NCI-H1694 treated with DMSO at 0.1 percent for 48 hours (cell line): ENCODE measurements around the gene RUBCN.
"Not testable (repeated sequence)": the region's sequence is repeated elsewhere in the genome, so short reads cannot be mapped to it uniquely, and the experiment has no call there.

Experiments
- DNase-seq: peaks from one replicate; lab custom pipeline; 2025; lab: John Stamatoyannopoulos, UW

RUBCN gene

DNA sequence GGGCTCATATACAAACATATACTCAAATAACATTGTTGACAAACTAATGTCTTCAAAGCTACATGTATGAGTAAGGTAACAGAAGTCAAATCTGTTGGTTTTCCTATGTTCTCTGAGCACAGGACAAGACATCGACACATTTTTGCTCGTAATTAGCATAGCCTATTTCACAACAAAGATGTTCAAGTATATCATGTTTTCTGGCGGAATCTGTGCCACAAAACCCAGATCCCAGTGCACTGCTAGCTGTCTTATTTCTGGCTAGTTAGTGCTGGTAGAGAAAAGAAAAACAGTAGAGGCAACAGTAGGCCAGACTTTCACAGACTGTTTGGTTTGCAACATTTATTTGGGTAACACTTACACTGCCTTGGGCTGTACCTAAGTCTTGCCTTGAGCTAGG, 51.2 kb downstream of the RUBCN start:
- no peak for DNase-seq

- DNase-seq = no peak
These were observed 53.5 kb downstream of the RUBCN start for GRCh38 chr3:197683191-197683590.

DNA sequence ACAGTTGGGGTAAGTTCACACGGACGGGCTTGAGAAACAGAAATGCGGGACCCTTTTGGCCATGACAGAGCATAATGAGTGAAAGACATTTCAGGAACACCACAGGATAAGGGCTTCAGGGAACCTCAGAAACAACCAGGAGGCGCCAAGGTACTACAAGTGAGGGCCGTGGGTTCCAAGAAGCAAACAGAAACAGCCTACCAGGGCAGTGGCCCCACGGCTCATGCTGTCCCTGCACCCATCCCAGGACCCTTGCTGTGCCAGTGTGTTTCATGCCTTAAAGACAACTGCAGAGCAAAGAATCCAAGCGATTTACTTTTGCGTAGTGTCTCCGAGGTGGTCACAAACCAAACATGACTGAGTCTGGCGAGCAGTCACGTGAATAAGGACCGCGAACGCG, 54.0 kb downstream of the RUBCN start:
- DNase-seq = no peak

DNA sequence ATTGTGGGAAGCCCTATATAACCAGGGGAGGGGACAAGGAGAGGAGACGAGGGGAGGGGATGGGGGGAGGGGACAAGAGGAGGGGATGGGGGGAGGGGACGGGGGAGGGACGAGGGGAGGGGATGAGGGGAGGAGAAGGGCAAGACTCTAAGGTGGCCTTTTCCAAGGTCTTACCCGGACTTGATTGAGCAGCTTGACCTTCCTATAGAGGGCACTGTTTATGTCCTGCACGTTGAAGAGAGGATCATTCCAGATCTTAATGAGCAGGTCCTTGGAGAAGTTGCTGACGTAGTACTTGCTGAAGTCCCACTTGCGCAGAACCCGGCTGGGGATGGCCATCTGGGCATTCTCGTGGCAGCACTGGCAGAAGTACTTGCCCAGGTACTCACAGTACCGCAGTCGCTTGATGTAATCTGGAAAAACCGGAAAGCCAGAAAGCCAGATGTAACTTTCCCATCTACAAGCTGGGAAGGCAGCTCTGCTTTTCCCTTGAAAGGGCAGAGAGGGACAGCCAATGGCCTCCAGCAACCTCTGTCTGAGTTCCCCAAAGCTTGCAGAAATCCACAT, 55.7 kb downstream of the RUBCN start:
- no peak for DNase-seq

- no peak for DNase-seq
These were observed 60.8 kb downstream of the RUBCN start for GRCh38 chr3:197675951-197676350.

DNA sequence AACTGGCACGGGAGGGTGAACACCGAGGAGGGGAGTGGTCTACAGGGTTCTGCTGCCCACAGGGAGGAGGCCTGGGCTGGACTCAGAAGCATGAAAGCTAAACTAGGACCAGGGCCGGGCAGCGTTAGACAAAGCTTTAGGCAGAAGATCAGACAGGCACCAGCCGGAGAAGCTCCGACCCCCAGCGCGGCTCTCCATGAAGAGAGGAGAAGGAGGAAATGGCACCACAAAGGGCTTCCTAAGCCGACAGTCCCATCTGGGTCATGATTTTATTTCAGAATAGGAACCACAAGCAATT, 61.2 kb downstream of the RUBCN start:
- DNase-seq = no peak

- no peak for DNase-seq
These were observed 61.8 kb downstream of the RUBCN start for GRCh38 chr3:197674741-197675562.

GRCh38 chr3:197673170-197673569, 63.5 kb downstream of the RUBCN start:
- no peak for DNase-seq

- DNase-seq = no peak
These were observed 66.3 kb downstream of the RUBCN start for GRCh38 chr3:197670361-197670760.

GRCh38 chr3:197667968-197668367, 68.7 kb downstream of the RUBCN start:
- no peak for DNase-seq

DNA sequence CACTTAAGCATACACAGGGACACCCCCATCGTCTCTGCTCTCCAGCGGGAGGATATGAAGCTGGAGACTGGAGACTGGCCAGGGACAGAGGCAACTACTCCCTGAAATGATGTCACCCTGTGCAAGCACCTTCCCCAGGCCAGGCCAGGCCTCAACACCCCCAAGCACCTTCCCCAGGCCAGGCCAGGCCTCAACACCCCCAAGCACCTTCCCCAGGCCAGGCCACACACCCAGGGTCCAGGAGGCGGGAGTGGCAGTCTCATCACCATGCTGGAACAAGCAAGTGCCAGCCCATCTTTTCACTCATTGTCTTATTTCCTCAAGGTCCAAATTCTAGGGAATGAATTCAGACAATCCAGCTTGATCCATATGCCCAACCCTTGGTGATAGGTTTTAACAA, 69.4 kb downstream of the RUBCN start:
- not testable (repeated sequence) for DNase-seq

GRCh38 chr3:197666221-197666842, 70.4 kb downstream of the RUBCN start:
- DNase-seq = not testable (repeated sequence)

DNA sequence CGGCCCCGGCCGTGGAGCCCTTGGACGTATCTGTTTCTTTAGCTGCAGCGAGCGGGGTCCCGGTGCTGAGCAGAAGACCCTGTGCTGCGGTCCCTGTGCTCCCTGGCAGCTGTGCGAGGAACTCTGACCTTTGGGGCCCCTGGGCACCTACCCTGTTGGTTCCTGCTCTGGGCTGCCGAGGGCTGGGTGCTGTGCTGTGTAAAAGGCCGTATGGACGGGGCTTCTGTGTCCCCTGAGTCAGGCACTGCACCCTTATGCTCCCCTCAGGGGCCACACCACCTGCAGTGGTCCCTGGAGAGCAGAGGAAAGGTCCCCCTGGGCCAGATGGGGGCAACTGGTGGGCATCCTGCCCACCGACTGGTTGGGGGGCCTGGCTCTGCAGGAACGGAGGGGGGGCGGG, 71.2 kb downstream of the RUBCN start:
- not testable (repeated sequence) for DNase-seq

GRCh38 chr3:197665142-197665491, 71.6 kb downstream of the RUBCN start:
- not testable (repeated sequence) for DNase-seq

DNA sequence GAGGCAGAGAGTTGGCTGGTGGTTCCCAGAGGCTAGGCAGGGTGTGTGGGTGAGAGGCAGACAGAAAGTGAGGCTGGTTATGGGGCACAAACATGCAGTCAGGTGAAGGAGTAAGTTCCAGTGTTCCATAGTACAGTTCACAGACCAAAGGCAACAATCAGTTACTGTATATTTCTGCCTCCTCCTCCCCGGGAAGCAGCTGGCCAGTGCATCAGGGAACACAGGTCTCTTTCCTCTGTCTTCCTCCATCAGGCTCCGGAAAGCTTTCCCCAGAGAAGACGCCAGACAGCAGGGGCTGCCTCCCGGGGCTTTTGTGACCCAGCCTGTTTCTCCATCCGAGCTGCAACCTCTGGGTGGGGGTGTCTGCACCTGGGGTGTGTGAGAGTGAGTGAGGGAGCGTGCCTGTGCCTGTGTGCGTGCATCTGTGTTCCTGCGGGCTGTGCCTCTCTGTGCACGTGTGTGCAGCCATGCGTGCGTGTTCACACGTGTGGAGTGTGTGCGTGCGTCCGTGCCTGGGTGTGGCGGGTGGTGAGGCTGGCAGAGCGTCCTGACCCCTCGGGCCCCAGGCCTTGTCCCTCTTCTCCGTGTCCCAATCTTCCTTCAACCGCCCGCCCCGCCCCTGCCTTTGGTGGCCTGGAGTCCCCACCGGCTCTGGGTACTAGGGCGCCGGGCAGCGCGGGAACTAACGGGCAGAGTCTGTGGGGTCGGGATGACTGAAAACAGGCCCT, 72.1 kb downstream of the RUBCN start:
- not testable (repeated sequence) for DNase-seq

DNA sequence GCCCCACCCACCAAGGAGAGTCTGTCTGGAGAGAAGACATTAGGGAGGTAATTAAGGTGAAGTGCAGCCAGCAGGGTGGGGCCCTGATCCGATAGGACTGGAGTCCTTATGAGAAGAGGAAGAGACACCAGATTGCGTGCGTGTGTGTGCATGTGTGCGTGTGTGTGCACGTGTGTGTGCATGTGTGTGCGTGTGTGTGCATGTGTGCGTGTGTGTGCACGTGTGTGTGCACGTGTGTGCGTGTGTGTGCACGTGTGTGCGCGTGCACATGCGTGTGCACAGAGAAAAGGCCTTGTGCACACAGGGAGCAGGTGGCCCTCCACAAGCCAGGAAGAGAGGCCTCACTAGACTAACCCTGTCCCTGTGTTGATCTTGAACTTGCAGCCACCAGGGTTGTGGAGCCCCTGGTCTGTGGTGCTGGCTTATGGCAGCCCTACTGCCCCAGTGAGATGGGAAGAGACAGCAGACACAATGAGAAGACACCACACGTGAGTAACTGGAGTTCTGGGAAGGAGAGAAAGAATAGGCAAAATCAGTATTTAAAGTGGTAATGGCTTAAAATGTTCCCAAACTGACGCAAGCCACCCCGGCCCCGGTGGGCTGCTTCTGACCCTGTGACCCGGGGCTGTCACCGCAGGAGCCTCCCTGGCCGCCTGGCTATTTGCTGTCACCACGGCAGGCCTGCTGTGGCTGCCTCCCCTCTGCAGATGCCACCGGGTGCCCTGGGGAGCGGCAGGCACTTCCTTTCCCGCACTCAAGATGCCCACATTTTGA, 73.2 kb downstream of the RUBCN start:
- DNase-seq = not testable (repeated sequence)

DNA sequence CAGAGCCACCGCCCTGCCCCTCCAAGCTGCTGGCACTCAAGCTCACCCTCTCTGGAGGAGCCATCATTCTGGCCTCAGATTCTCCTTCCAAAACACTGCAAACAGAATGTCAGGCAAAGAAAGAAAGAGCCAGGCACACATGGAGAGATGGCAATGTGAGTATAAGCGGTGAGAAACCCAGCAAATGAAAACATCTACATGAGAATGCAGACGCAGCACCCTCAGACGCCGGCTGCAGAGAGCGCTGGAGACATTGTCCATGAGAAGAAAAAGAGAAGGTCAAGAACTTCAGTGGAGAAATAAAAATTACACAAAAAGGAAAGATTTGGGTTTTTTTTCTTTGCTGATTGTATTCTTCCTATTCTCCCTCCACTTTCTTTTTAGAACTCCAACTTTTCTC, 74.4 kb downstream of the RUBCN start:
- DNase-seq = not testable (repeated sequence)

DNA sequence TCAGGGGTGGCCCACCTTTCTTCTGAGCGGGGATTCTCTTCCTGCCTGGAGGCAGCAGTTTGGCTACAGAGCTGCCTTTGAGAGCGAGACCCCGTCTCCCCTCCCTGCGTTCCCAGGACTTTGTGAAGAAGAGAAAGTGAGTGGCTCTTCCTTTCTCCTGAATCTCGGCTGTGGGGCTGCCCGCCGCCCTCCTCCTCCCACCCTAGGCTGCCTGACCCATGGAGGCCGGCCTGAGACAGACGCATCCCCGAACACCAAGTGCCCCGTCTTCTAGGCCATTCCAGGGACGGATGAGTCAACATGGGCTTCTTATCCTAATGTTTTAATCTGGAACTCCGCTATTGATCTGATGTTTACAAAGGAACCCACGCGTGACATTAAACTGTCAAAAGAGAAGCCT, 74.8 kb downstream of the RUBCN start:
- not testable (repeated sequence) for DNase-seq

DNA sequence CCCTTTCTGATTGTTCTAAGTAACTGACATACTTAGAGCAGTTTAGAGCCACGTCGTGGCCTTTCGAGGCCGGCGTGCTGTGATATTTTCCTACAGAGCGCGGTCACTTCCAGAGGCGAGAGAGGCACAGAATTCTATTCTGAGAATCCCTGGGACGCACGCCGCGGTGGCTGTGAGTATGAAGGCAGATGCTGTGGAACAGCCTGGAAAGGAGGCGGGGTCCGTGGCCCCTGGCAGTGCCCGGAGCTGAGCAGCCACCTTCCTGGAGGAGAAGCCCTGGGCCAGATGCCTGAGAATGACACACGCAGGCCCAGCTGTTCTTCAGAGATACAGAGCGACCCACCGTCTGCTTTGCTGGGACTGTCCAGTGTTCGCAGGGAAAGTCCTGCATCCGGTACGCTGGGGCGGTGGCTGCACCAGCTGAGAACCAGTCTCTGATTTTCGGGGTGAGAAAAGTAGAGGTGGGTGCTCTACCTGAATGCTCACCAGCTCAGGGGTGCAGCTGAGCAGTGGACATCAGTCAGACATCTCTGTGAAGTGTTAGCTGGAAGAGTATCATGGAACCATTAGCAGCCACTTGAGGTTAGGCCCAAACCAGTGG, 75.4 kb downstream of the RUBCN start:
- DNase-seq = not testable (repeated sequence)

DNA sequence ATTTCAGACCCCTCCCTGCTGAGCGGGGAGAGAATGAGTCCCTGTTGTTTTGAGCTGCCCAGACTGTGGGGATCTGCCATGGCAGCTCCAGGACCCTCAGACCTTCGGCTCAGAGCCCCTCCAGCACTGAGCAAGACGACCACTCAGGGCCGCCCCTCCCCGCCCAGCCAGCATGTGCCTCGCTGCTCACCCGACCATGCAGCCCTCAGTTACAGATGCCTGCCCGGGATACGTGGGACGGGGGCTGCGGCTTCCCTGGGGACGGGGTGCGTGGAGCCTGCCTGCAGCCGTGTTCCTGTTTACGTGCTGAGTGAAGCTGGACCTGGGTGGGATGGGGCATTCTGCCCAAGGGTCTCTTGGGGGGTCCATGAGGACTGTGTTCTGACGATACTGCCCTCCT, 77.0 kb downstream of the RUBCN start:
- not testable (repeated sequence) for DNase-seq

DNA sequence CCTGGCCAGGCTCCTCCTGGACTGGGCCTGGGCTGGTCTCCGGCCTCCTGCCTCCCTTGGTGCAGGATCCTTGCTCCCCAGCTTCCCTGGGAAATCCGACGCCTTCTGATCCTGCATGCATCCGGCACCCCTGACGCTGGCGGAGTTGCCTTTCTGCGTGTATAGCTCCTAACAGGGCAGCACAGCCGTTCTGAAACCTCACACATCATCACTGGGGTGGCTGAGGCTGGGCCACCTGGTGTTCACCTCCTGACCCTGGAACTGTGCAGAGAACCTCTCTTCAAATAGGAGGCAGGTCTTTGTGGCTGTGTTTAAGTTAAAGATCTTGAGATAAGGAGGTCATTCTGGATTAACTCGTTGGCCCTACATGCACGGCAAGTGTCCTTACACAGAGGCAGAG, 77.6 kb downstream of the RUBCN start:
- DNase-seq = not testable (repeated sequence)

GRCh38 chr3:197658706-197659105, 78.0 kb downstream of the RUBCN start:
- DNase-seq = not testable (repeated sequence)
